K562 (cell line): Measurements from ENCODE around the gene FXN. TPM values are rescaled to one million over a fixed set of nuclear protein-coding genes. Genes with fewer than 3 reads are reported as not detected.

Experiments
- PYGO2 ChIP-seq: fragments of 450-650 bp; IDR thresholded peaks from 2 replicates; pipeline ENCODE4 v1.6.1; 2016; ENCODE audit warnings: mild to moderate bottlenecking, missing genetic modification characterization, moderate library complexity, missing compliant biosample characterization
- TOE1 ChIP-seq, 2 experiments: fragments of 450-650 bp in 1 of 2; sonication (generic) in 1 of 2; formaldehyde crosslinking in 1 of 2; IDR thresholded peaks; 2 replicates each; pipeline versions ENCODE4 v1.7.1 to v1.8.0; 2016 to 2022; ENCODE audit warnings: borderline replicate concordance in 2 of 2, mild to moderate bottlenecking in 2 of 2, antibody characterized with exemption in 1 of 2, inconsistent platforms in 1 of 2, low read depth in 1 of 2, missing genetic modification reagents in 1 of 2, moderate library complexity in 1 of 2
- polyA plus RNA-seq, 8 experiments: library from polyadenylated mRNA; depleted of rRNA in 4 of 8; stranded (reverse) in 5 of 8; unstranded in 3 of 8; fragments of >200 nt; fragmentation: Nextera tagmentation in 2 of 8; fragmentation: Illumina TruSeq in 1 of 8; extraction: Ambion mirVana in 2 of 8; extraction: Trizol in 1 of 8; gene quantifications; 2 replicates each; pipeline versions ENCODE4 v1.2.1 to v1.2.3, GENCODE V29; 2011 to 2014; ENCODE audit warnings: inconsistent platforms in 1 of 8, missing spikeins in 1 of 8
- total RNA-seq, 7 experiments: library from RNA; depleted of rRNA in 6 of 7; stranded (reverse); fragments of >200 nt in 6 of 7; fragmentation: Illumina TruSeq in 2 of 7; extraction: Trizol in 2 of 7; gene quantifications; 2 replicates each; pipeline versions ENCODE4 v1.2.1 to v1.2.3, GENCODE V29; 2011 to 2021; ENCODE audit warnings: low replicate concordance in 1 of 7
- TF ChIP-seq, protein P1 (sequence below): fragments of 450-650 bp; IDR thresholded peaks from 2 replicates; pipeline ENCODE4 v1.6.1; 2016; ENCODE audit warnings: mild to moderate bottlenecking, moderate library complexity
- TF ChIP-seq, protein P2 (sequence below): fragments of 250-450 bp; sonication (Bioruptor Pico); IDR thresholded peaks from 2 replicates; pipeline ENCODE4 v1.5.0; 2020; ENCODE audit warnings: mild to moderate bottlenecking, borderline replicate concordance

The FXN gene
- total and polyA plus RNA-seq, 9 of the 15 experiments (the other 6 are each of a cell fraction or from before 2014, with no cell fraction given) = 7.6 to 51.5 (median 30.3) TPM

GRCh38 chr9:69019808-69020207 is 15.7 kb upstream of the FXN start (continued):
- TF ChIP-seq, protein P1, sequence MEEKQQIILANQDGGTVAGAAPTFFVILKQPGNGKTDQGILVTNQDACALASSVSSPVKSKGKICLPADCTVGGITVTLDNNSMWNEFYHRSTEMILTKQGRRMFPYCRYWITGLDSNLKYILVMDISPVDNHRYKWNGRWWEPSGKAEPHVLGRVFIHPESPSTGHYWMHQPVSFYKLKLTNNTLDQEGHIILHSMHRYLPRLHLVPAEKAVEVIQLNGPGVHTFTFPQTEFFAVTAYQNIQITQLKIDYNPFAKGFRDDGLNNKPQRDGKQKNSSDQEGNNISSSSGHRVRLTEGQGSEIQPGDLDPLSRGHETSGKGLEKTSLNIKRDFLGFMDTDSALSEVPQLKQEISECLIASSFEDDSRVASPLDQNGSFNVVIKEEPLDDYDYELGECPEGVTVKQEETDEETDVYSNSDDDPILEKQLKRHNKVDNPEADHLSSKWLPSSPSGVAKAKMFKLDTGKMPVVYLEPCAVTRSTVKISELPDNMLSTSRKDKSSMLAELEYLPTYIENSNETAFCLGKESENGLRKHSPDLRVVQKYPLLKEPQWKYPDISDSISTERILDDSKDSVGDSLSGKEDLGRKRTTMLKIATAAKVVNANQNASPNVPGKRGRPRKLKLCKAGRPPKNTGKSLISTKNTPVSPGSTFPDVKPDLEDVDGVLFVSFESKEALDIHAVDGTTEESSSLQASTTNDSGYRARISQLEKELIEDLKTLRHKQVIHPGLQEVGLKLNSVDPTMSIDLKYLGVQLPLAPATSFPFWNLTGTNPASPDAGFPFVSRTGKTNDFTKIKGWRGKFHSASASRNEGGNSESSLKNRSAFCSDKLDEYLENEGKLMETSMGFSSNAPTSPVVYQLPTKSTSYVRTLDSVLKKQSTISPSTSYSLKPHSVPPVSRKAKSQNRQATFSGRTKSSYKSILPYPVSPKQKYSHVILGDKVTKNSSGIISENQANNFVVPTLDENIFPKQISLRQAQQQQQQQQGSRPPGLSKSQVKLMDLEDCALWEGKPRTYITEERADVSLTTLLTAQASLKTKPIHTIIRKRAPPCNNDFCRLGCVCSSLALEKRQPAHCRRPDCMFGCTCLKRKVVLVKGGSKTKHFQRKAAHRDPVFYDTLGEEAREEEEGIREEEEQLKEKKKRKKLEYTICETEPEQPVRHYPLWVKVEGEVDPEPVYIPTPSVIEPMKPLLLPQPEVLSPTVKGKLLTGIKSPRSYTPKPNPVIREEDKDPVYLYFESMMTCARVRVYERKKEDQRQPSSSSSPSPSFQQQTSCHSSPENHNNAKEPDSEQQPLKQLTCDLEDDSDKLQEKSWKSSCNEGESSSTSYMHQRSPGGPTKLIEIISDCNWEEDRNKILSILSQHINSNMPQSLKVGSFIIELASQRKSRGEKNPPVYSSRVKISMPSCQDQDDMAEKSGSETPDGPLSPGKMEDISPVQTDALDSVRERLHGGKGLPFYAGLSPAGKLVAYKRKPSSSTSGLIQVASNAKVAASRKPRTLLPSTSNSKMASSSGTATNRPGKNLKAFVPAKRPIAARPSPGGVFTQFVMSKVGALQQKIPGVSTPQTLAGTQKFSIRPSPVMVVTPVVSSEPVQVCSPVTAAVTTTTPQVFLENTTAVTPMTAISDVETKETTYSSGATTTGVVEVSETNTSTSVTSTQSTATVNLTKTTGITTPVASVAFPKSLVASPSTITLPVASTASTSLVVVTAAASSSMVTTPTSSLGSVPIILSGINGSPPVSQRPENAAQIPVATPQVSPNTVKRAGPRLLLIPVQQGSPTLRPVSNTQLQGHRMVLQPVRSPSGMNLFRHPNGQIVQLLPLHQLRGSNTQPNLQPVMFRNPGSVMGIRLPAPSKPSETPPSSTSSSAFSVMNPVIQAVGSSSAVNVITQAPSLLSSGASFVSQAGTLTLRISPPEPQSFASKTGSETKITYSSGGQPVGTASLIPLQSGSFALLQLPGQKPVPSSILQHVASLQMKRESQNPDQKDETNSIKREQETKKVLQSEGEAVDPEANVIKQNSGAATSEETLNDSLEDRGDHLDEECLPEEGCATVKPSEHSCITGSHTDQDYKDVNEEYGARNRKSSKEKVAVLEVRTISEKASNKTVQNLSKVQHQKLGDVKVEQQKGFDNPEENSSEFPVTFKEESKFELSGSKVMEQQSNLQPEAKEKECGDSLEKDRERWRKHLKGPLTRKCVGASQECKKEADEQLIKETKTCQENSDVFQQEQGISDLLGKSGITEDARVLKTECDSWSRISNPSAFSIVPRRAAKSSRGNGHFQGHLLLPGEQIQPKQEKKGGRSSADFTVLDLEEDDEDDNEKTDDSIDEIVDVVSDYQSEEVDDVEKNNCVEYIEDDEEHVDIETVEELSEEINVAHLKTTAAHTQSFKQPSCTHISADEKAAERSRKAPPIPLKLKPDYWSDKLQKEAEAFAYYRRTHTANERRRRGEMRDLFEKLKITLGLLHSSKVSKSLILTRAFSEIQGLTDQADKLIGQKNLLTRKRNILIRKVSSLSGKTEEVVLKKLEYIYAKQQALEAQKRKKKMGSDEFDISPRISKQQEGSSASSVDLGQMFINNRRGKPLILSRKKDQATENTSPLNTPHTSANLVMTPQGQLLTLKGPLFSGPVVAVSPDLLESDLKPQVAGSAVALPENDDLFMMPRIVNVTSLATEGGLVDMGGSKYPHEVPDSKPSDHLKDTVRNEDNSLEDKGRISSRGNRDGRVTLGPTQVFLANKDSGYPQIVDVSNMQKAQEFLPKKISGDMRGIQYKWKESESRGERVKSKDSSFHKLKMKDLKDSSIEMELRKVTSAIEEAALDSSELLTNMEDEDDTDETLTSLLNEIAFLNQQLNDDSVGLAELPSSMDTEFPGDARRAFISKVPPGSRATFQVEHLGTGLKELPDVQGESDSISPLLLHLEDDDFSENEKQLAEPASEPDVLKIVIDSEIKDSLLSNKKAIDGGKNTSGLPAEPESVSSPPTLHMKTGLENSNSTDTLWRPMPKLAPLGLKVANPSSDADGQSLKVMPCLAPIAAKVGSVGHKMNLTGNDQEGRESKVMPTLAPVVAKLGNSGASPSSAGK = no peak
- TF ChIP-seq PYGO2 (tag) (no peak), TOE1 (IDR thresholded peaks at IDR 0.05; ENCODE audit: borderline replicate concordance) (no peak), TOE1 (CRISPR knock-in tag; IDR thresholded peaks at IDR 0.05; ENCODE audit: borderline replicate concordance, low read depth) (no peak)
- TF ChIP-seq, protein P2, sequence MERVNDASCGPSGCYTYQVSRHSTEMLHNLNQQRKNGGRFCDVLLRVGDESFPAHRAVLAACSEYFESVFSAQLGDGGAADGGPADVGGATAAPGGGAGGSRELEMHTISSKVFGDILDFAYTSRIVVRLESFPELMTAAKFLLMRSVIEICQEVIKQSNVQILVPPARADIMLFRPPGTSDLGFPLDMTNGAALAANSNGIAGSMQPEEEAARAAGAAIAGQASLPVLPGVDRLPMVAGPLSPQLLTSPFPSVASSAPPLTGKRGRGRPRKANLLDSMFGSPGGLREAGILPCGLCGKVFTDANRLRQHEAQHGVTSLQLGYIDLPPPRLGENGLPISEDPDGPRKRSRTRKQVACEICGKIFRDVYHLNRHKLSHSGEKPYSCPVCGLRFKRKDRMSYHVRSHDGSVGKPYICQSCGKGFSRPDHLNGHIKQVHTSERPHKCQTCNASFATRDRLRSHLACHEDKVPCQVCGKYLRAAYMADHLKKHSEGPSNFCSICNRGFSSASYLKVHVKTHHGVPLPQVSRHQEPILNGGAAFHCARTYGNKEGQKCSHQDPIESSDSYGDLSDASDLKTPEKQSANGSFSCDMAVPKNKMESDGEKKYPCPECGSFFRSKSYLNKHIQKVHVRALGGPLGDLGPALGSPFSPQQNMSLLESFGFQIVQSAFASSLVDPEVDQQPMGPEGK (CRISPR knock-in tag) = no peak
- TF ChIP-seq, all 486 proteins: peak for 63
